Right lobe of liver (tissue), 4 donors: Measurements from ENCODE around the gene PEX6.

Experiments
- CTCF ChIP-seq, 4 donors: fragments of 200-600 bp in 3 of 4; fragments of 450-650 bp in 1 of 4; IDR thresholded peaks; one replicate each; pipeline versions ENCODE4 v1.5.1 to v1.8.0; 2016 to 2022; ENCODE audit warnings: antibody characterized with exemption in 4 of 4, mild to moderate bottlenecking in 2 of 4
- POLR2A ChIP-seq: fragments of 450-650 bp; IDR thresholded peaks from one replicate; pipeline ENCODE4 v1.6.1; 2017; ENCODE audit warnings: antibody characterized with exemption, mild to moderate bottlenecking
- donor health status: DM: no; HTN: no; CAD: no.
- donor health status: DM: no; HTN: no; CAD: no.
- donor health status: DM: no; HTN: yes; CAD: no.

- no peak for TF ChIP-seq CTCF (IDR thresholded peaks at IDR 0.05)
- no peak for TF ChIP-seq POLR2A
Observed at GRCh38 chr6:42959917-42960242, 19.1 kb downstream of the PEX6 start.
